Measurements from ENCODE around the gene PKNOX1.
"Not testable (repeated sequence)": the region's sequence is repeated elsewhere in the genome, so short reads cannot be mapped to it uniquely, and the experiment has no call there.

Gene PKNOX1, protein sequence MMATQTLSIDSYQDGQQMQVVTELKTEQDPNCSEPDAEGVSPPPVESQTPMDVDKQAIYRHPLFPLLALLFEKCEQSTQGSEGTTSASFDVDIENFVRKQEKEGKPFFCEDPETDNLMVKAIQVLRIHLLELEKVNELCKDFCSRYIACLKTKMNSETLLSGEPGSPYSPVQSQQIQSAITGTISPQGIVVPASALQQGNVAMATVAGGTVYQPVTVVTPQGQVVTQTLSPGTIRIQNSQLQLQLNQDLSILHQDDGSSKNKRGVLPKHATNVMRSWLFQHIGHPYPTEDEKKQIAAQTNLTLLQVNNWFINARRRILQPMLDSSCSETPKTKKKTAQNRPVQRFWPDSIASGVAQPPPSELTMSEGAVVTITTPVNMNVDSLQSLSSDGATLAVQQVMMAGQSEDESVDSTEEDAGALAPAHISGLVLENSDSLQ

GRCh38 chr21:42973991-42974831 is at the start of gene PKNOX1:
Gene PKNOX1 (plus strand): TSS chr21:42974562. CDS start chr21:43004382, 29,820 bp downstream.
- DNase-seq (ENCODE audit: low spot score) = peak; percentile 97

- no peak for DNase-seq (ENCODE audit: low spot score)
These were observed 49.0 kb upstream of the PKNOX1 start, which contains the start of gene ERVH48-1 for GRCh38 chr21:42925114-42925926. Gene ERVH48-1 (minus strand): TSS chr21:42925630. CDS start chr21:42919006, 6,624 bp downstream.

DNA sequence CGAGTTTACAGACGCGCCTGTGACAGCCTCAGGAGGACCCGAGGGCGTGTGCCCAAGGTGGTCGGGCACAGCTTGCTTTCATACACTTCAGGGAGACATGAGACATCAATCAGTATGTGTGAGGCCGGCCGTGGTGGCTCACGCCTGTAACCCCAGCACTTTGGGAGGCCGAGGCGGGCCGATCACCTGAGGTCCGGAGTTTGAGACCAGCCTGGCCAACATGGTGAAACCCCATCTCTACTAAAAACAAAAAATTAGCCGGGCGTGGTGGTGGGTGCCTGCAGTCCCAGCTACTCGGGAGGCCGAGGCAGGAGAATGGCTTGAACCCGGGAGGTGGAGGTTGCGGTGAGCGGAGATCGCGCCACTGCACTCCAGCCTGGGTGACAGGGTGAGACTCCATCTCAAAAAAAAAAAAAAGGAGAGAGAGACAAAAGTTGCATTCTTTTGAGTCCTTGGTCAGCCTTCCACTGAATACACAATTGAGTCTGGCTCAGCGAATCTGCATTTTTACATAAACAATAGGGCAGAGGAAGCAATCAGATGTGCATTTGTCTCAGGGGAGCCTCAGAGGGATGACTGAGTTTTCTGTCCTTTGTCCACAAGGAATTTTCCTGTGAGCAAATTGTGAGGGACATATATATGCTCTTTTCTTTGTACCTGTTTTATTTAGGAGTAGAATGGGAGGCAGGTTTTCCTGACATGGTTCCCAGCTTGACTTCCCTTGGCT is 46.7 kb upstream of the PKNOX1 start:
- not testable (repeated sequence) for DNase-seq (ENCODE audit: low spot score)

- no peak for DNase-seq (ENCODE audit: low spot score)
These were observed 44.4 kb upstream of the PKNOX1 start for GRCh38 chr21:42929969-42930368.

GRCh38 chr21:42931560-42932235 is 42.7 kb upstream of the PKNOX1 start:
- no peak for DNase-seq (ENCODE audit: low spot score)

GRCh38 chr21:42932378-42933136 is 41.8 kb upstream of the PKNOX1 start:
- DNase-seq (ENCODE audit: low spot score) = not testable (repeated sequence)

GRCh38 chr21:42933137-42933970 is 41.0 kb upstream of the PKNOX1 start:
- DNase-seq (ENCODE audit: low spot score) = not testable (repeated sequence)

DNA sequence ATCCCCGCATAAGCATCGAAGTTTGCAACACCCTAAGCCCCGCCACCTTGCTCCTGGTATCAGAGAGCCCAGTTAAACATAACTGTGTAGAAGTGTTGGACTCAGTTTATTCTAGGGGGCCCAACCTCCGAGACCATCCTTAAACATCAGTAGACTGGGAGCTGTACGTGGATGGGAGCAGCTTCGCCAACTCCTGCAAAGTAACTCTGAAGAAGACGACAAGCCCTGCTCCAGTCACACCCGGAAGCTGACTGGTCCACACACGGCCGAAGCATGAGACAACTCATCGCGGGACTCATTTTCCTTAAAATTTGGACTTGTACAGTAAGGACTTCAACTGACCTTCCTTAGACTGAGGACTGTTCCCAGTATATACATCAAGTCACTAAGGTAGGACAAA is 40.4 kb upstream of the PKNOX1 start:
- DNase-seq (ENCODE audit: low spot score) = not testable (repeated sequence)

DNA sequence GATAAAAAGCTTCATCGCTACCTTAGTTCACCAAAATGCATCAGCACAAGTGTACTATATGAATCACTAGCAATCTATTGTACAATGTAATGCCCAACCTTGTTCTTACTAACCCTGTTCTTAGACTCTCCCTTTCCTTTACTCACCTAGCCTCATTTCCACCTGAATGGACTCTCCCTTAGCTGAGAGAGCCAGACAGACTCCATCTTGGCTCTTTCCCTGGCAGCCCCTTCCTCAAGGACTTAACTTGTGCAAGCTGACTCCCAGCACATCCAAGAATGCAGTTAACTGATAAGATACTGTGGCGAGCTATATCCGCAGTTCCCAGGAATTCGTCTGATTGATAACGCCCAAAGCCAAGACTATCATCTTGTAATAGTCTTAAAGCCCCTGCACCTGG is 38.0 kb upstream of the PKNOX1 start:
- DNase-seq (ENCODE audit: low spot score) = not testable (repeated sequence)

GRCh38 chr21:42937034-42937940 is 37.1 kb upstream of the PKNOX1 start:
- DNase-seq (ENCODE audit: low spot score) = not testable (repeated sequence)

- DNase-seq (ENCODE audit: low spot score) = no peak
These were observed 36.3 kb upstream of the PKNOX1 start for GRCh38 chr21:42937960-42938605.

GRCh38 chr21:42938606-42938995 is 35.8 kb upstream of the PKNOX1 start:
- not testable (repeated sequence) for DNase-seq (ENCODE audit: low spot score)

DNA sequence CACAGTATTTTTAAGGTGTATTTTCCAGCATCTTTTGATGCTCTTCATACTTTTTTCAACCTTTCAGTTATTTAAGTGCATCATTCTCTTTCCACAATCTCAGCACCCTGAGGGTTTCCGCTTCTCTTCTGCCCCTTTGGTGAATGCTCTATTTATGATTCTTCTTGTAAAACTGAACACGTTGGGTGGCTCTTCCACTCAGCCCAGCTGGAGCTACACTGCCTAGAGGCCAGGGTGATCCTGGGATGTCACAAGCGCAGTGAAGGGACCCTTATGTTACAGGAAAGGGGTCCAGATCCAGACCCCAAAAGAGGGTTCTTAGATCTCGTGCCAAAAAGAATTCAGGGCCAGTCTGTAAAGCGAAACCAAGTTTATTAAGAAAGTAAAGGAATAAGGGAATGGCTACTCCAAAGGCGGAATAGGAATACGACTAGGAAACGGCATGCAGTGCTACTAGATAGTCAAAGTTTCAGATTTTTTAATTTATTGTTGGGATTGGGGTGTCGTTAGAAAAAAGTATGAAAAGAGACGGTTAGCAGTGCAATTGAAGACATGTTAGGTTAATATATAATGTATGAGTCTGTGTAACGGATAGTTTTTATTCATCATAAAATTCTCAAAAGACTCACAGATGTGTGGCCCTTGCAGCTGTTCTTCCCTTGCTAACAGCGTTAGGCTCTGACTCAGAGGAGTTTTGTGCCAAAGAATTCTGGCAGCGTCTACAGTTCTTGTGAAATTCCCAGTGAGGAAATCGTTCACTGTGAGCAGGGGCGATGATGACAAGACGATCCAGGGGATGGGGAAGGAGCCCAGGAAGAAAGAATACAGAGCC is 34.6 kb upstream of the PKNOX1 start:
- peak; percentile 84 for DNase-seq (ENCODE audit: low spot score)

DNA sequence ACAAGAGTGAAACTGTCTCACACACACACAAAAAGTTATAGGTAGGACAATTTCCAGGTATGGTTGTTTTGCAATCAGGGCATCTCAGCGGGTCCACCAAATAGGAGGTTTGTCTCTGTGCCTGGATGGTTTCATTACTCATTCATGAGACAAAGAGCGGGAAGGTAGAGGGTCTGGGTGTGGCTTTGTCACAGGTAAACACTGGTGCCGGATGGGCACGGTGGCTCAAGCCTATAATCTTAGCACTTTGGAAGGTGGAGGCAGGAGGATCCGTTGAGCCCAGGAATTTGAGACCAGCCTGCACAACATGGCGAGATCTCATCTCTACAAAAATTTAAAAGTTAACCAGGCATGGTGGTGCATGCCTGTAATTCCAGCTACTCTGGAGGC is 32.7 kb upstream of the PKNOX1 start:
- DNase-seq (ENCODE audit: low spot score) = no peak

DNA sequence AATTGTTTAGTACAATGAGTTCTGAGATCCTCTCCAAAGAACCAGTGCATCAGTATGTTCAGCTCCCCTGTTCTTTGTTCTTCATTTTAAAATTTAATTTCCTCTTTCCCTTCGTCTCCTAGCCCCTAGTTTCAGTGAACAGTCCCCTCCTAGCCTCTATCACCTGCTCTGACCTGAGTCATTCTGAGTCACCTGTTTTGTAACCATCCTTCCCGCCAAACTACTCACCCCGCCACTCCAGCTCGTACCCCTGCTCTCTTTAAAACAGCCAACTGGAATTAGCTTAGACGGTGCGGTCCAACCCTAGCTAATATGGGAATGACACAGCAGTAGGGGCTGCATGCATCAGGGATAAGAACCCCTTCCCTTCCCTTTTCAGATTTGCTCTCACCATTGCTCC is 32.1 kb upstream of the PKNOX1 start:
- no peak for DNase-seq (ENCODE audit: low spot score)

- DNase-seq (ENCODE audit: low spot score) = not testable (repeated sequence)
These were observed 25.1 kb upstream of the PKNOX1 start for GRCh38 chr21:42949094-42949755.

All from left forelimb (tissue), 1 donor.